Activated CD8-positive, alpha-beta memory T cell treated with anti-CD3 and anti-CD28 coated beads, Interleukin-2, amount 50 U/mL, for 1 hour (primary cell): ENCODE results near the gene PDLIM4.

Experiments used
- DNase-seq: peaks from one replicate; pipeline ENCODE4 v3.0.0-alpha.2; 2020; ENCODE audit errors: extremely low read depth

PDLIM4 gene

DNA sequence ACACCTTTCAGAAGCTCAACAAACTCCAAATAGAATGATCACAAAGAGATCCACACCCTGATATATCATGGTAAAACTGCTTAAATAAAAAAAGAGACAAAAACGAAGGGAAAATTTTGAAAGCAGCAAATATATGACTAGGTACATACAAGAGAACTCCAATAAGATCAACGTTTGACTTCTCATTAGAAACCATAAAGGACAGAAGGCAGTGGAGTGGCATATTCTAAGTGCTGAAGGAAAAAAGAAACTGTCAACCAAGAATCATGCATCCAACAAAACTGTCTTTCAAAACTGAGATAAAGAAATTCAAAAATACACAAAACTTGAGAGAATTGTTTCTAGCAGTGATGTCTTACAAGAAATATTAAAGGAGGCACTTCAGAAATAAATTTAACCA, 47.9 kb downstream of the PDLIM4 start:
- no peak for DNase-seq

- no peak for DNase-seq
Measured at GRCh38 chr5:132308701-132309100, 51.2 kb downstream of the PDLIM4 start.

- DNase-seq: no peak
Measured at GRCh38 chr5:132309679-132310078, 52.2 kb downstream of the PDLIM4 start.

DNA sequence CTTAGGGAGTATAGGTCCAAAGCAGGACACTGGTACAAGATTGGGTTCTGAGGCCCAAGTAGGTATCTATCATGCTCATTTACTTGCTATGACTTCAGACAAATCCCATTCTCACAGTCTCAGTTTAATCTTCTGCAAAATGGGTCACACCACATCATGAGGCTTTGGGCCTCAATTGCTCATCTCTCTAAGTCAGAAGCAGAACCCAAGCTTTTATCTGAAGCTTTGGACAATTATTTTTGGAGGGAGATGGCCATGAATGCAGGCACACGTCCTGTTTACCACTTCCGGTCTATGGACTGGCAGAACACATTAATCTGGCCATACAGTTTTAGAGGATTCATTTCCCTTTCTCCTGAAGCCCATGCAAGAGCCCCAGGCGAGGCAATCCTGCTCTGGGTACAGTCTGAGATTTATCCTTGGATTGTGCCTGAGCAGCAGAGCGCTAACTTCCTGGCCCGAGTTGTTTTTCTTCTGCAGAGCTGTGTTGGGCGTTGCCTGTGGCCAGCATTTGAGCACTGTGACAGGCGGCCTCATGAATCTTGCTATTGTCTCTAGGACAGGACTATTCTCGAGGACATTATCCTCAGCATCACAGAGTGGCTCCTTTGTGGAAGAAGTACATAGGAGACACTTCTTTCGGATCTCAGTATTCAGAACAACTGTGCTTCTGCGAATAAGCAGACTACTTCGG, 52.8 kb downstream of the PDLIM4 start:
- no peak for DNase-seq

DNA sequence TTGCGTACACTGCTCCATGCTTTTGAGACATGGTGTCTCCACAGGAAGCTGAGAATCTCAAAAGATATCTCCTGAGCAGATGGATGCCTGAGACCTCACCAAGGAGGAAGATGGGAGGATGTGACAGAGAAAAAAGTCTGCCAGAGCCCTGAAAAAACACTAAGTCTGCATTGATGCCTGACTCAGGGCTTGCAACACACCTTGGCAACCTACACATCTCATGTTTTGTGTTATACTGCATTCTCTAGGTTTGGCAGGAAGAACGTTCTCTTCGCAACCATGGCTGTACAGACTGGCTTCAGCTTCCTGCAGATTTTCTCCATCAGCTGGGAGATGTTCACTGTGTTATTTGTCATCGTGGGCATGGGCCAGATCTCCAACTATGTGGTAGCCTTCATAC, 55.9 kb downstream of the PDLIM4 start:
- no peak for DNase-seq

GRCh38 chr5:132313961-132314432, 56.5 kb downstream of the PDLIM4 start:
- DNase-seq: no peak

GRCh38 chr5:132315529-132316067, 58.1 kb downstream of the PDLIM4 start:
- no peak for DNase-seq

- DNase-seq: no peak
Measured at GRCh38 chr5:132319975-132320374, 62.5 kb downstream of the PDLIM4 start.

- no peak for DNase-seq
Measured at GRCh38 chr5:132321109-132321721, 63.7 kb downstream of the PDLIM4 start.

DNA sequence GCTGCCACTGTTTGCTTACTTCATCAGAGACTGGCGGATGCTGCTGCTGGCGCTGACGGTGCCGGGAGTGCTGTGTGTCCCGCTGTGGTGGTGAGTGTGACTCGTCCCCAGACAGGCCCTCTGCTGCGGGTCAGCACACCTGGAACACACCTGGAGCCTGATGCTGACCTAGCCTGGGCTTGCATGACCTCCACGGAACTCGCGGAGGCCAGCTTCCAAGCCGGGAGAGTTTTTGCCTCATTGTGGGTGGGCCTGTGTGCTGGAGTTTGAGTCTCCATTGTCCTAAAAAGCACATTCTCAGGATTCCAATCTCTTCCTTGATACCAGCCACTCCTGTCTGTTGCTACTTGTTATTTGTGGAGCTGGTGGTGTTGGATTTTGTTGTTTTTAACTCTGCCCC, 64.8 kb downstream of the PDLIM4 start:
- no peak for DNase-seq
